ENCODE measurements around the gene MCM7.
"Not testable (repeated sequence)": the region's sequence is repeated elsewhere in the genome, so short reads cannot be mapped to it uniquely, and the experiment has no call there.

Gene MCM7
- 21.7 to 155 (median 54.6) reads per million in 17 experiments for total RNA-seq

DNA sequence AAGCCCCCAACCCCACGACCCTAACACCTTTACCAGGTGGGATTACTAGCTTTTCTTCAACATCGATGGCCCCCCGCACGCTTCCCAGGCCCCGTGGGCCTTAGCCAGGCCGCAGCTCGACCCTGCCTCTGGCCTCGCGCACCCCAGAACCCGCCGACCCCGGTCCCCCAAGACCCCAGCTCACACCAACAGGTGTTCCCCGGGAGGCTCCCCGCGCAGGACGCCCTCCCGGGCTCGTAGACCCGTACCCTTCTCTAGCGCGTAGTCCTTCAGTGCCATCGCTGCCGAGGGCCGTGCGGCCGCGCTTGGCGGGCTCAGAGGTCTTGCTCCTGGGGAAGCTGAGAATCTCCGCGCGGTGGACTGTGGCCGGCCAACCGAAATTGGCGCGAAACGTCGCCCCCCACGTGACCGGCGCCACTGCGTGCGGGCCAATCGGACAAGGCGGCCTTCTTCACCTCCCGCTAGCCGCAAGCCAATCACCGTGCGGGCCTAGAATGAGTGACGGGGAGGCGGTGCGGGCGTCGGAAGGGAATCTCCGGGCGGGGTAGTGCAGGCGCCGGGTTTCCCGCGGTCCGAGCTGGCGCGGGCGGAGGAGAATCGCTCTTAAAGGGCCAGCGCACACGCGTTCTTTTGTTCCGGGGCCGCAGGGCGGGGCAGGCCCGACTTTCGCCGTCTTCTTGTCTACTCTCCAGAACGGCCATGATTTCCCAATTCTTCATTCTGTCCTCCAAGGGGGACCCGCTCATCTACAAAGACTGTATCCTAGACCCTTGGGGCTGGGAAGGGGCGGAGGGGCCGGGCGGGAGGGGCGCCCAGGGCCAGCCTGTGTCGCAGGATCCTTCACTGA, at the start of gene MCM7, which contains the start of gene AP4M1:
Gene MCM7, minus strand, starts transcription at position 382 of the 847 bp plus-strand sequence. Its CDS starts 103 bp downstream, at position 279.
Gene AP4M1, plus strand, starts transcription at position 628 of the 847 bp plus-strand sequence. Its CDS starts 72 bp downstream, at position 700.
- DNase-seq: peak; percentile 98 to 100 (median 99)

DNA sequence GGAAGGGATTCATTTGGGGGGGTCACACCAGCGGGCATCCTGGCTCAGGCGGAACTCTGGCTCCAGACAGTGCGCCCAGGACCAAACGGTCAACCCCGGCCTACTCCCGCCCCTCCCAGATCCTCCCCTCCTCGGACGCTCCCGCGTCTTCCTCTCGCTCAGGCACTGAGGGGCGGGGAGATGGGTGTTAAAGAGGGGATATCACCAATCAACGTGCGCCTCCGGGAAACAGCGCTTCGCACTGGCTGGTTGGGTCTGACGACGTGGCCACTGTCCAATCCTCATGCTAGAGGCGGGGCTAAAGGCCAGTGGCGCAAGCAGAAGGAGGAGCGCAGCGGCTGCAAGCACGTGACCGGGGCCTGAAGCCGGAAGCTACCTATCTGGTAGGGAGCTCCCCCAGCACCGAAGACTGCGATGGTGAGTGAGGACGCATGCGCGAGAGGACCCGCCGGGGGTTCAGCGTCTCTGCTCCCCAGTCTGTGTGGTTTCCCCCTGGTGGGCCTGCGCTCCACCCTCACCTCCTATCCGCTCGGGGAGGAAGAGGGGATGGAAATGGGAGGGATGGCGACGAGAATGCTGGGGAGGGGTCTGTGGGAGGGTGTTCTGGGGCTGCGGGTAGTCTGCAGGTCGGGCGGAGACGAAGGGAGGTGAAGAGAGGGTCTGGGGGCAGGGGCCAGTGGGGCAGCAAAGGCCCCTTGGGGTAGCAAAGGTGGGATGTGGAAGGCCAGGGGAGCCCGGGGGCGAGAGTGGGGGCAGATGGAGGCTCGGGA, 47.5 kb upstream of the MCM7 start, which contains the start of gene LAMTOR4:
Gene LAMTOR4, plus strand, starts transcription at position 360 of the 770 bp plus-strand sequence. Its CDS starts 55 bp downstream, at position 415.
- DNase-seq: peak; percentile 98 to 99 (median 98)

DNA sequence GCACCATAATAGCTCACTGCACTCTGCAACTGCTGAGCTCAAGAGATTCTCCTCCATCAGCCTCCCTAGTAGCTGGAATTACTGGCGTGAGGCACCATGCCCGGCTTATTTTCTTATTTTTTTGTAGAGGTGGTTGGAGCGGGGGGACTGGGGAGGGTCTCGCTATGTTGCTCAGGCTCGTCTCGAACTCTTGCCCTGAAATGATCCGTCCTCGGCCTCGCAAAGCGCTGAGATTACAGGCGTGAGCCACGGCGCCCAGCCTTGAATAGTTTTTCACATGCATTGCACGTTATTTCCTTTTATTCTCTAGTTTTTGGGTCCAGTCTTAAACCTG, 47.0 kb upstream of the MCM7 start:
- no peak for DNase-seq

DNA sequence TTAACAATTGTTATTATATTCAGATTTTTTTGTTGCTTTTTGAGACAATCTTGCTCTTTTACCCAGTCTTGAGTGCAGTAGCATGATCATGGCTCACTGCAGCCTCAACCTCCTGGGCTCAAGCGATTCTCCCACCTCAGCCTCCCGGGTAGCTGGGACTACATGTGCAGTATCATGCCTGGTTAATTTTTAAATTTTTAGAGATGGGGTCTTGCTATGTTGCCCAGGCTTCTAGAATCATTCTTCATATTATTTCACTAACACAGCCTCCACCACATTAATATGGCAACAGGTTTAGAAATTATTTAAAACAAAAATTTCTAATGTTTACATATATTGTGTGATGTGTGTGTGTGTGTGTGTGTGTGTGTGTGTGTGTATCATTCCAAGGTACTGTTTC, 46.1 kb upstream of the MCM7 start:
- DNase-seq: no peak

DNA sequence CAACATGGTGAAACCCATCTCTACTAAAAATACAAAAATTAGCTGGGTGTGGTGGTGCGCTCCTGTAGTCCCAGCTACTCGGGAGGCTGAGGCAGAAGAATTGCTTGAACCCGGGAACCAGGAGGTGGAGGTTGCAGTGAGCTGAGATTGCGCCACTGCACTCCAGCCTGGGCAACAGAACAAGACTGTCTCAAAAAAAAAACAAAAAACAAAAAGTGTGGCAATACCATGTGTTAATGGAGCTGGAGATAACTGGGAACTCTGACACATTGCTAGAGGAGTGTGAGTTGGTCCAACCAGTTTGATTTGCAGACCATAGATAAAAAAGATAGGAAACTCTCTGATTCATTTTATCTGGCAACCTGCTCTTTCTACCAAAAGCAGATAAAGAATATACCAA, 45.2 kb upstream of the MCM7 start:
- not testable (repeated sequence) for DNase-seq

DNA sequence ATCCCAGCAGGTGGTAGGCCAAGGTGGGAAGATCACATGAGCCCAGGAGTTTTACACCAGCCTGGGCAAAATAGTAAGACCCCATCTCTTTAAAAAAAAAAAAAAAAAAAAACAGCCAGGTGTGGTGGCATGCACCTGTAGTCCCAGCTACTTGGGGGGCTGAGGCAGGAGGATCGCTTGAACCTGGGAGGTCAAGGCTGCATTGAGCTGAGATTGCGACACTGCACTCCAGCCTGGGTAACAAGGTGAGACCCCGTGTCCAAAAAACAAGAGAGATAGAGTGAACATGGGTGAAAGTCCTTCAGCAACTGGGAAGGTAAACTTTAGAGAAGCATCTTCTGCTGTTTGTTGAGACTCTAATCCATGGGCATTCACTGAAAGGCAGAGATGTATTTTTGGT, 41.3 kb upstream of the MCM7 start:
- no peak for DNase-seq

DNA sequence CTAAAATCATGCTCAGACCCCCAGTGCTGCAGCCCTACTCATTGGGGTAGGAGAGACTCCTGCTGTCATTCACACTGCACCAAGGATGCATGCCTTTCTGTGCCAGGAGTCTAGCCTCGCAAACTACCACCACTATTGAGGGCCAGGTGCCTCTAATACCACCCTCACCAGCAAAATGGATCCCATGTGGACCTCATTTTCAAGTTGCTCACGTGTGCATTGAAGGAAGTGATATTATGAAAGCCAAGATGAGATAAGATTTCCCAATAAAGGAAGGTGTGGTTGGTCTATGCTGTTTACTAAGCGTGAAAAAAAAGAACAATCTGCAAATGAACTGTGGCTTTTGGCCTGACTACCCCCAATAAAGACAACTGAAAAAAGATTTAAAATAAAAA, 40.4 kb upstream of the MCM7 start:
- peak in 2 of 4 experiments; percentile 27 to 40 for DNase-seq

DNA sequence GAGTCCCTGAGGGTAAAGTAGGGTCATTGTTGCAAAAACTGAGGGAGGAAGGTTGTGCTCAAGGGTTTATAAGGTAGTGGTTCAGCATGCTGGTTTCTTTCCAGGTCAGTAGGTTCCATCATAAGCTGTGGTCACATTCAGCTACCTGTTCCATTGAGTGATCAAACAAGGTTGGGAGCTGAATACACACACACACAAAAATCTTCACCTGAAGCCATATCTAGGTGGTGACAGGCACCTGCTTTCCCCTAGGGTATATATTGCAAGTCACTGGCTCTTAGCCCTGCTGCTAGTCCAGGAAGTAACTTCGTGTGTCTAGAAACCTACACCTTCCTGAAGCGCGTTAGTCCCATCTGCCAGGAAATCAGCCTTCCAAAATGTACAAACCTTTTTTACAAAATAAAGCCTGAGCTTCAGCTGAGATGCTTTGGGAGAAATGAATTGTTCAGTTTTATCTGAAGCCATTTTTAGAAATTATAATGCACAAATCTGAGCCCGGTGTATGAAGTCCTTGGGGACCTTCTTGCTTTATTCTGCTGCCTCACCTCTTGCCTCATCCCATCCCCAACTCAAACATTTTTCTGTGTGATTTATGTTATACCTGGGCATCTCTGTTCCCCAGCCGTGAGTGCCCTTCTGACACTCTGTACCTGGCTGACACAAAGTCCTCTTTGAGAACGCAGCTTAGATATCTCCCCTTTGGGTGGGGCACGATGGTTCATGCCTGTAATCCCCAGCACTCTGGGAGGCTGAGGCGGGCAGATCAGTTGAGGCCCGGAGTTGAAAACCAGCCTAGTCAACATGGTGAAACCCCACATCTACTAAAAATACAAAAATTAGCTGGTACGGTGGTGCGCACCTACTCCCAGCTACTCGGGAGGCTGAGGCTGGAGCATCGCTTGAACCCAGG, 36.9 kb upstream of the MCM7 start:
- no peak for DNase-seq

DNA sequence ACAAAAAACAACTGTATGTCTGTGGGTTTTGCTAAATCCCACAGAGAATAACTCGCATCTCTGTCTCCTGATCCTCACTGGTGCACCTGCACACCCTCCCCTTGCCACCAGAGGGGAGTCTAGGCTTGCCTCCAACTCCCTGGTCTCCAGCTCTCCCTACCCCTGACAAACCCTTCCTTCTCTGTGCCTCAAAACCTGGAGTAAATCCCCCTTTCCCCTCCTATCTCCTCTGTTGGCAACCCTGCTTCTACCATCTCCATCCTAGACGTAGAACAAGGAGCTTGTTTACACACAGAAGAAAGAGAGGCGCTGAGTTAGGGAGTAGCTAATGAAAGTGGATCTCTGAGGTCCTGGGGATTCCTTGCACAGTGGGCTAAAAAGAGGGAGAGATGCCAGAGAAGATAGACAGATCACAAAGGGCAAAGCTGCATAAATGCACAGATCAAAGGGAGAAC, 31.5 kb upstream of the MCM7 start:
- peak; percentile 76 to 84 (median 80) for DNase-seq

DNA sequence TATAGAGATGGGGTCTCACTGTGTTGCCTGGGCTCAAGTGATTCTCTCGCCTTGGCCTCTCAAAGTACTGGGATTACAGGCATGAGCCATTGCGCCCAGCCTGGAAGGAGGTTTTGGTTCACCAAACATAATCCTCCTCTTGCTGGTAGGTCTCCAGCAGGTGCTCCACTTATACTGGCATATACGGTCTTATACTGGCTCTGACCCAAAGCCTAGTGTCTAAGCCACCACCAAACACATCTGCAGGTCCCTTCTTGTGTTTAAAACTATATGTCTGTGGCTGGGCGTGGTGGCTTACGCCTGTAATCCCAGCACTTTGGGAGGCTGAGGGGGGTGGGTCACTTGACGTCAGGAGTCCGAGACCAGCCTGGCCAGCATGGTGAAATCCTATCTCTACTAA, 30.9 kb upstream of the MCM7 start:
- DNase-seq: no peak

DNA sequence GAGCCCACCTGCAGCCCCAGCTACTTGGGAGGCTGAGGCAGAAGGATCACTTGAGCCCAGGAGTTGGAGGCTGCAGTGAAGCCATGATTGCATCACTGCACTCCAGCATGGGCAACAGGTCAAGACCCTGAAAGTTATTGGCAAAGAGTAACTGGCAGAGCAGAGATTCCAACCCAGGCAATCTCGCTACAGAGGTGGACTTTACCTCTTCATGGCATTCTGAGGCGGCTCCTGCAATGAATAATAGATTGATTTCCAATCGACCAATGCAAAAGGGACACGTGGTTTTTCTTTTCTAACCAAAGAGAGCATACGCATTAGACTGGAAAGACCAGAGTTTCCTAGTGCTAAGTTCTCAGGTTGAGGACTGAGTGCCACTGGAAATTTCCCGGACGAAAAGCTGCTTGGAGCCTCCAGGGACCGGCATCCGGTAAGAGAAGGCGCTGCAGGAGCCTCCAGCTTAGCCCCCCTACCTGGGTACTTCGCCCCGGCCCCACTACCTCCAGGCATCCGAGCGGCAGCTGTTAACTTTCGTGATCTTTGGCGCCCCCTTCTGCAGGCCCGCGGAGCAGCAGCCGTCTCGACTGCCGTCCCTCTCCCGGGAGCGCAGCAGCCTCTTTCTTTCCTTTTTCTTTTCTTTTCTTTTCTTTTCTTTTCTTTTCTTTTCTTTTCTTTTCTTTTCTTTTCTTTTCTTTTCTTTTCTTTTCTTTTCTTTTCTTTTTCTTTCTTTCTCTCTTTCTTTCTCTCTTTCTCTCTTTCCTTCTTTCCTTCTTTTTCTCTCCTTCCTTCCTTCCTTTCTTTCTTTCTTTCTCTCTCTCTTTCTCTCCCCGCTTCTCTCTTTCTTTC, 29.6 kb upstream of the MCM7 start:
- DNase-seq: peak; percentile 75 to 88 (median 84)

DNA sequence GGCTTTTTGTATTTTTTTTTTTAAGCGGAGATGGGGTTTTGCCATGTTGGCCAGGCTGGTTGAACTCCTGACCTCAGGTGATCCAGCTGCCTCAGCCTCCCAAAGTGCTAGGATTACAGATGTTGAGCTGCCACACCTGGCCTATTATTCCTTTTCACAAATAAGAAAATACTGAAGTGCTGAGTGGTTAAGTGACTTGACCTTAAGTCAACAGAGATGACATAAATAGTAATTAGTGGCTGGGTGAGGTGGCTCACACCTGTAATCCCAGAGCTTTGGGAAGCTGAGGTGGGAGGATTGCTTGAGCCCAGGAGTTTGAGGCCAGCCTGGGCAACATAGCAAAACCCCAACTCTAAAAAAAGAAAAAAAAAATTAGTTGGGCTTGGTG, 29.0 kb upstream of the MCM7 start:
- not testable (repeated sequence) for DNase-seq

DNA sequence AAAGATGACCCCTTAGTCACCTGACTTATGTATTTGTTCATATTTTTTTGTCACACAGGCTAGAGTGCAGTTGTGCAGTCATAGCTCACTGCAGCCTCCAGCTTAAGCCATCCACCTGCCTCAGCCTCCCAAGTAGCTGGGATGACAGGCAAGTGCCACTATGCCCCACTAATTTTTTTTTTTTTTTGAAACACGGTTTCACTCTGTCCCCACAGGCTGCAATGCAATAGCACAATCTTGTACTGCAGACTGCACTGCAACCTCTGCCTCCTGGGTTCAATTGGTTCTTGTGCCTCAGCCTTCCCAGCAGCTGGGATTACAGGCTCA, 27.4 kb upstream of the MCM7 start:
- no peak for DNase-seq

DNA sequence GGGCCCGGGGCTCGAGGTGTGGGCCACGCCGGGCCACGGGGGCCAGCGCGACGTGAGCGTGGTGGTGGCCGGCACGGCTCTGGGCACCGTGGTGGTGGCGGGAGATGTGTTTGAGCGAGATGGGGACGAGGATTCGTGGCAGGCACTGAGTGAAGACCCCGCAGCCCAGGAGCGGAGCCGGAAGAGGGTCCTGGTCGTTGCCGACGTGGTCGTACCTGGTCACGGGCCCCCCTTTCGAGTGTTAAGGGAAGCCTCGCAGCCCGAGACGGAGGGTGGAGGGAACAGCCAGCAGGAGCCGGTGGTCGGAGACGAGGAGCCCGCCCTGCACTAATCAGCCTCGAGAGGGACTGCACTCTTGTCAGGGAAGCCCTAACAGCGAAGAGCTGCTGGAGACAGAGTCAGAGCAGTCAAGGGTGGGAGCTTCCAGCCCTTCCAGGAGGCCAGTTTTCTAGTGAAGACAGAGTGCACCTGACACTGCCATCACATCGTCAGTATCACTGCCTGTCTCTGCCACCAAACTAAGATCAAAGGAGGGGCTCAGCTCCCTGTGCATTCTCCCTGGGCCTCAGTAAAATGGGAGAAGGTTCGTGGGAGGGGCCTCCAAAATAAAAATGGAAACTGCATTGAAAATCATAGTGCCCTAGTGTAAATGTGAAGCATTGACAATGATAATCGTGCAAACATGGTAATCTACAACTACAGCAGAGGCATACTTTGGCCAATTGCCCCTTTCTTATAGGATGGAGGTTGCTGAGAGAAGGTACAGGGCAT, 26.9 kb upstream of the MCM7 start:
- peak in 1 of 4 experiments; percentile 14 for DNase-seq

DNA sequence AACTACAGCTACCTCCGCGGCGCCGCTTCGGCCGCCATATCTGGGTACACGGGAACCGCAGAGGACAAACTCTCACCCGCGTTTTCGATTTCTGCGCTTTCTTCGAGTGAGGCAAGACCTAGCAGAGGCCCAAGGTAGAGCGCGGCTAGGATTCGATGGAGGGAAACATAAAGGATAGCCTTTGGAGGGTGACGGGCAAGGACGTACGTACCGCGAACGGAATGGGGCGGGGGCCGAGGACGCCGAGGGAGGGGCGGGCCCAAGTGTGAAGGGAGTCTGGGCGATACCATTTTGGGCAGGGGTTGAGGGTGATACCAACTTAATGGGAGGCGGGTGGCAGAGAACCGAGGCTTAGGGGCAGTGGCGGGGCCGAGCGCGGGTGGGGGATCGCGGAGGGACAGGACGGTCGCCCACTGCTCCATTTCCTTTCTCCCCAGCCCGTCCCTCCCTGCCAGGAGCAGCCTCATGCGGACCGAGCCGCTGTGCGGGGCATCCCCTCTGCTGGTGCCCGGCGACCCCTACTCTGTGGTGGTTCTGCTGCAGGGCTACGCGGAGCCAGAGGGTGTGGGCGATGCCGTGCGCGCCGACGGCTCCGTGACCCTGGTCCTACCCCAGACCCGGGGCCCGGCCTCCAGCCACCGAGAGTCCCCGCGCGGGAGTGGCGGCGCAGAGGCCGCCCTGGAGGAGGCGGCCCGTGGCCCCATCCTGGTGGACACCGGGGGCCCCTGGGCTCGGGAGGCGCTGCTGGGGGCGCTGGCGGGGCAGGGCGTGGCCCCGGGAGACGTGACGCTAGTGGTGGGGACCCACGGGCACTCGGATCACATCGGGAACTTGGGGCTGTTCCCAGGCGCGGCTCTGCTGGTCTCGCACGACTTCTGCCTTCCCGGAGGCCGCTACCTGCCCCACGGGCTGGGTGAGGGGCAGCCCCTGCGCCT, 26.0 kb upstream of the MCM7 start, which contains the start of gene MBLAC1:
Gene MBLAC1, plus strand, starts transcription at position 37 of the 935 bp plus-strand sequence. Its CDS starts 429 bp downstream, at position 466.
- DNase-seq: peak; percentile 91 to 95 (median 94)

DNA sequence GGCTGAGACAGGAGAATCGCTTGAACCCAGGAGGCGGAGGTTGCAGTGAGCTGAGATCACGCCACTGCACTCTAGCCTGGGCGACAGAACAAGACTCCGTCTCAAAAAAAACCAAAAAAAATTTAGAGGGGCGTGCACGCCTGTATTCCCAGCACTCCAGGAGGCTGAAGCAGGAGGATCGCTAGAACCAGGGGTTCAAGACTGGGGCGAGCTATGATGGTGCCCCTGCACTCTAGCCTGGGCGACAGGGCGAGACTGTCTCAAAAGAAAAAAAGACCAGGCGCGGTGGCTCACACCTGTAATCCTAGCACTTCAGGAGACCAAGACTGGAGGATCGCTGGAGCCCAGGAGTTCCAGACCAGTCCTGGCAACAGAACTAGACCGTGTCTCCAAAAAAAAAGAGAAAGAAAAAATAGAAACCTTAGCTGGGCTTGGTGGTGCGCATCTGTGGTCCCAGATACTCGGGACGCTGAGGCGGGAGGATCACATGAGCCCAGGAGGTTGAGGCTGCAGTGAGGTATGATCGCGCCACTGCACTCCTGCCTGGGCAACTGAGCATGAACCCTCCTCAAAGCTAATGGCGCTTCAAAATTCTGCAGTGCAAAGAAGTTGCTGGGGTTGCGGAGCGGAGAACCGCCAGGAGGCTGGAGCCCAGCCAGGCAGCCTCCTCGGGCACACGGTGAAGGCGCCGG, 25.2 kb upstream of the MCM7 start:
- DNase-seq: no peak

DNA sequence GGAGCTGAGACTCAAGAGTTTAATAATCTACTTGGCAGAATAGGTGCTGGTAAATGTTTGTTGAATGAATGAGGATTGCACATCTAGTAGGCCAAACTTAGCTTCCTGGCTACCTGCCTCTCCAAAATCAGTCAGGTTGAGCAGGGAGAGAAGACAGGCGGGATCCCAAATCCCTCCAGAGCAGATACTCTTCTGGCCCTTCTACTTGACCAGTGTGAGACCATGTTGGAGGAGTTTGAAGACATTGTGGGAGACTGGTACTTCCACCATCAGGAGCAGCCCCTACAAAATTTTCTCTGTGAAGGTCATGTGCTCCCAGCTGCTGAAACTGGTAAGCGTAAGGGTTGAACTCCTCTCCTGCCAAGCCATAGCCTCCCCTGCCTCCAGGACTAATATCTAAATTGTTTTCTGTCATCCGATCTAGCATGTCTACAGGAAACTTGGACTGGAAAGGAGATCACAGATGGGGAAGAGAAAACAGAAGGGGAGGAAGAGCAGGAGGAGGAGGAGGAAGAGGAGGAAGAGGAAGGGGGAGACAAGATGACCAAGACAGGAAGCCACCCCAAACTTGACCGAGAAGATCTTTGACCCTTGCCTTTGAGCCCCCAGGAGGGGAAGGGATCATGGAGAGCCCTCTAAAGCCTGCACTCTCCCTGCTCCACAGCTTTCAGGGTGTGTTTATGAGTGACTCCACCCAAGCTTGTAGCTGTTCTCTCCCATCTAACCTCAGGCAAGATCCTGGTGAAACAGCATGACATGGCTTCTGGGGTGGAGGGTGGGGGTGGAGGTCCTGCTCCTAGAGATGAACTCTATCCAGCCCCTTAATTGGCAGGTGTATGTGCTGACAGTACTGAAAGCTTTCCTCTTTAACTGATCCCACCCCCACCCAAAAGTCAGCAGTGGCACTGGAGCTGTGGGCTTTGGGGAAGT, 23.4 kb upstream of the MCM7 start:
- no peak for DNase-seq

DNA sequence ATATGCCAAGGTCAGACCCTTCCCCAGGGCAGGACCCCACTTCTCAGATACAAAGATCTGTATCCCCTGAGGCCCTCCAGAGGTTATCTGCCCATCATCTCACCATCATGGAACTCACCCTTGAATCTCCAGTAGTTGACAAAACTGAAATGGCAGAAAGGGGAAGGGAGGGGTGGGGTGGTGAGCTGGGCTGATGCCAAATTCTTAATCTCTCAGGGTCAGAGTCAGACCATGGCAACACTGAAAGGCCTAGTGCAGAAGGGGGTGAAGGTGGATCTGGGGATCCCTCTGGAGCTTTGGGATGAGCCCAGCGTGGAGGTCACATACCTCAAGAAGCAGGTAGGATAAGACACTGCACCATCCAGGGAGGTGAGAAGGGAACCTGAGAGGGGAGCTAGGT, 21.4 kb upstream of the MCM7 start:
- DNase-seq: no peak

Measured in suppressor macrophage (primary cell).